Mesendoderm (in vitro differentiated cells): Measurements from ENCODE around the gene PCNX1.

Experiments used
- DNase-seq: peaks from one replicate; pipeline ENCODE4 v3.0.0; 2013
- H2AK5ac ChIP-seq: 2 replicates; pipeline ENCODE4 v1.6.1; 2013; ENCODE audit warnings: low read length, inconsistent platforms
- H2BK120ac ChIP-seq: 2 replicates; pipeline ENCODE4 v1.6.1; 2013; ENCODE audit warnings: low read depth, mild to moderate bottlenecking, low read length, moderate library complexity, mixed read lengths
- H2BK15ac ChIP-seq: replicated peaks from 2 replicates; pipeline ENCODE4 v1.6.1; 2013; ENCODE audit warnings: low read depth, mild to moderate bottlenecking, moderate library complexity
- H2BK5ac ChIP-seq: 2 replicates; pipeline ENCODE4 v1.6.1; 2013; ENCODE audit warnings: low read length, inconsistent platforms
- H3K18ac ChIP-seq: 2 replicates; pipeline ENCODE4 v1.6.1; 2013; ENCODE audit warnings: mild to moderate bottlenecking, low read length, mixed read lengths
- H3K23ac ChIP-seq: one replicate; pipeline ENCODE4 v1.6.1; 2013; ENCODE audit warnings: low read length
- H3K27ac ChIP-seq: 2 replicates; pipeline ENCODE4 v1.5.1; 2013; ENCODE audit warnings: low read depth, mild to moderate bottlenecking, inconsistent platforms, low read length, moderate library complexity
- H3K27me3 ChIP-seq: 2 replicates; pipeline ENCODE4 v1.6.1; 2013; ENCODE audit warnings: low read length, control low read depth, mild to moderate bottlenecking, inconsistent platforms; ENCODE audit not compliant: insufficient read depth, poor library complexity
- H3K36me3 ChIP-seq: 2 replicates; pipeline ENCODE4 v1.6.1; 2013; ENCODE audit warnings: low read length, inconsistent platforms; ENCODE audit not compliant: control insufficient read depth, insufficient read depth
- H3K4ac ChIP-seq: one replicate; pipeline ENCODE4 v1.6.1; 2013; ENCODE audit warnings: low read depth, mild to moderate bottlenecking, low read length, moderate library complexity
- H3K4me1 ChIP-seq: 2 replicates; pipeline ENCODE4 v1.6.1; 2013; ENCODE audit warnings: low read depth, low read length, inconsistent platforms; ENCODE audit not compliant: control insufficient read depth
- H3K4me2 ChIP-seq: 2 replicates; pipeline ENCODE4 v1.6.1; 2013; ENCODE audit warnings: low read length
- H3K4me3 ChIP-seq: 2 replicates; pipeline ENCODE4 v1.5.1; 2013; ENCODE audit warnings: mild to moderate bottlenecking, low read length
- H3K56ac ChIP-seq: one replicate; pipeline ENCODE4 v1.6.1; 2013; ENCODE audit warnings: low read length
- H3K79me1 ChIP-seq: 2 replicates; pipeline ENCODE4 v1.6.1; 2013; ENCODE audit warnings: low read length, inconsistent platforms
- H3K79me2 ChIP-seq: 2 replicates; pipeline ENCODE4 v1.6.1; 2013; ENCODE audit warnings: mild to moderate bottlenecking, low read length; ENCODE audit not compliant: control insufficient read depth, insufficient read depth
- H3K9ac ChIP-seq: 2 replicates; pipeline ENCODE4 v1.6.1; 2013; ENCODE audit warnings: low read length, inconsistent platforms
- H4K5ac ChIP-seq: one replicate; pipeline ENCODE4 v1.6.1; 2013; ENCODE audit warnings: low read length
- H4K8ac ChIP-seq: one replicate; pipeline ENCODE4 v1.6.1; 2013; ENCODE audit warnings: low read depth, mild to moderate bottlenecking, control low read depth, low read length, moderate library complexity
- WGBS: extraction: QIAGEN DNeasy Blood & Tissue Kit; methylation state at CpG from one replicate; pipeline ENCODE4 v1.1.7; 2013; ENCODE audit warnings: low lambda C conversion rate, missing lambda C conversion rate; ENCODE audit not compliant: insufficient coverage; ENCODE audit errors: extremely low coverage; 5-methylcytosine and 5-hydroxymethylcytosine counted together

PCNX1 gene

DNA sequence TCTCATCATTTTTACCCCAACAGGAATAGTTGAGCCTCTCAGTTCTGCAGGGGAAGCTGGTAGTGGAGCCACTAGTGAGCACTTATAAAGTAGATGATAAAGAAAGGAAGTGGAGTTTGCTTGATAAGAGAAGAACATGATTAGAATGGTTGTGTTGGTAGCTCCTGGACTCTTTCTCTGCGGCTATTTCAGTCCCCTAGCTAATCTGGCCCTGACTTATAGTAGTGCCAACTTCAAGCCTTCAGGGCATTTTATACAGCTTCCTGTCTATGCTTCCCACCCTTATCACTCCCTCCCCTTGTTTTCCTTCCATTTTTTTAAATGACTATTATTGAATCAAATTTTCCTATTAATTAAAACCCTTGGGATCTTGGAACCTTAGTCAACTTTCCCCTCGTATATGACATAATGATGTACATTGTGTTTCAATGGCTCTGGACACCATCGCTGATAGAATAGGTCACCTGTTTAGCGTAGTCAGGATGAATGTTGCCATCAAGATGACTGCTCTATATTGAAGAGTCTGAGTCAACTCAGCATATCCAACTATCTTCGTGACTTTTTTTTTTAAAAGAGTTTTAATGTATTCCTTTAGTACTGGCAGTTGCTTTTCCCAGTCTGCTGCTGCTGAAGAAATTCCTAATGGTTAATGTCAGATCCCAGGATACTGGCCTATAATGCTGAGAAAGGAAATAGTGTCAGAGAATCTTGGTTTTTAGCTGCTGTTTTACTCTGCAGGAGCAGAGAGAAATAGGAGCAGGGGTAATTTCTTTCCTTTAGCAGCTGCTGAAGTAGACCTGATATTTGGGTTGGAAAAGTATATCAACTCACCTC, 16.2 kb upstream of the PCNX1 start:
- Histone ChIP-seq H2AK5ac (no peak overlapping the region), H3K27me3 (no peaks in the 10 kb centered on the region), H3K9ac (no peak overlapping the region), H2BK15ac (no peak overlapping the region), H3K36me3 (no peaks in the 10 kb centered on the region), H3K18ac (no peak overlapping the region), H3K27ac (no peak overlapping the region), H3K79me1 (no peaks in the 10 kb centered on the region), H2BK5ac (no peak overlapping the region), H3K4ac (no peak overlapping the region), H3K79me2 (no peaks in the 10 kb centered on the region), H3K4me1 (no peaks in the 10 kb centered on the region), H2BK120ac (no peak overlapping the region), H4K8ac (no peak overlapping the region), H3K4me3 (no peak overlapping the region), H3K56ac (no peak overlapping the region), H3K23ac (no peak overlapping the region), H4K5ac (no peak overlapping the region), H3K4me2 (no peak overlapping the region)
- no peak for DNase-seq
- no CpG with 5 or more reads among the region's 5 CpGs for WGBS

DNA sequence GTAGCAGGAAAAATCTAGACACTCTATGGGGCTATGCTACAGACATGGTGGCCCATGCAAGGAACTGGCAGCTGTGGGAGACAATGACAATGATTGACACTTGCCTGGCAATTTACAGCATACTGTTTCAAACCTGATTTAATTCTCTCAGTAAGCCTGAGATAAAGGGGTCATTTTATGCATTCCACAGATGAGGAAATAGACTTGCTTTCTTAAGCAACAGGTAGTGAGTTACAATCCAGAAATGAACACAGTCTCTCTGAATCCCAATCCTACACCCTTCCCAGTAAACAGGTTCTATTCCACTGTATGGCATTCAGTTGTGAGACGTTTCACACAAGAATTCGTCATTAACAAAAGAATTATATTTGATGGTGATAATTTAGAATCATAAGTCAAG, 15.5 kb upstream of the PCNX1 start:
- Histone ChIP-seq H3K27me3 (no peaks in the 10 kb centered on the region), H4K8ac (no peak overlapping the region), H3K4me1 (no peaks in the 10 kb centered on the region), H3K36me3 (no peaks in the 10 kb centered on the region), H3K79me2 (no peaks in the 10 kb centered on the region), H3K4ac (no peak overlapping the region), H2BK5ac (no peak overlapping the region), H3K23ac (no peak overlapping the region), H4K5ac (no peak overlapping the region), H3K4me2 (no peak overlapping the region), H3K18ac (no peak overlapping the region), H3K27ac (no peak overlapping the region), H3K9ac (no peak overlapping the region), H2AK5ac (no peak overlapping the region), H2BK15ac (no peak overlapping the region), H3K56ac (no peak overlapping the region), H2BK120ac (no peak overlapping the region), H3K4me3 (no peak overlapping the region), H3K79me1 (no peaks in the 10 kb centered on the region)
- DNase-seq = no peak
- no CpG with 5 or more reads among the region's 2 CpGs for WGBS

DNA sequence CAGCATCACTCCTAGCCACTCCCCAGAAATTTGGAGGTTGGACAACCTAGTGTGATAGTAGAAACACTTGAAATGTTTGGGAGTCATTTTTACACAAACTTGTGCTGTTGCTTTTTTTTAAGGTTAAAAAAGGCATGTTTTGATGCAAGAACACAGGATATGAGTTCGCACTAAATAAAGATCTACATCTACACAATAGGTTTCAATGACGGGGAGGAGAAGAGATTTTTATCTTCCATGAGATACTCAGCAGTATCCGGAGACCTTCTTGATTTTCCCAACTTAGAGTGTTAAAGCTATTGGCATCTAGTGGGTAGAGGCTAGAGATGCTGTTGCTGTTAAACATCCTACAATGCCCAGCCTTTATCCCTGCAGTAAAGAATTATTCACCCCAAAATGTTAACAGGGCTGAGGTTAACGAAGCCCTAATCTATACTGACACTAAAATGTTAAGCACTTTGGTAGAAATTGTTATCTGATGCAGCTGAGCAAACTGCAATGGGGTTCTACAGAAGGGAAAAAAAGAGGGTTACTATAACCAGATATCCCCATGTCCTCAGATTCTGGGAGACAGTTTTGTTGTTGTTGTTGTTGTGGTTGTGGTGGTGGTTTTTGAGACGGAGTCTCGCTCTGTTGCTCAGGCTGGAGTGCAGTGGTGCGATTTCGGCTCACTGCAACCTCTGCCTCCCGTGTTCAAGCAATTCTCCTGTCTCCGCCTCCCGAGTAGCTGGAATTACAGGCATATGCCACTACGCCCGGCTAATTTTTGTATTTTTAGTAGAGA, 14.0 kb upstream of the PCNX1 start:
- Histone ChIP-seq H3K27me3 (no peaks in the 10 kb centered on the region), H4K5ac (no peak overlapping the region)

DNA sequence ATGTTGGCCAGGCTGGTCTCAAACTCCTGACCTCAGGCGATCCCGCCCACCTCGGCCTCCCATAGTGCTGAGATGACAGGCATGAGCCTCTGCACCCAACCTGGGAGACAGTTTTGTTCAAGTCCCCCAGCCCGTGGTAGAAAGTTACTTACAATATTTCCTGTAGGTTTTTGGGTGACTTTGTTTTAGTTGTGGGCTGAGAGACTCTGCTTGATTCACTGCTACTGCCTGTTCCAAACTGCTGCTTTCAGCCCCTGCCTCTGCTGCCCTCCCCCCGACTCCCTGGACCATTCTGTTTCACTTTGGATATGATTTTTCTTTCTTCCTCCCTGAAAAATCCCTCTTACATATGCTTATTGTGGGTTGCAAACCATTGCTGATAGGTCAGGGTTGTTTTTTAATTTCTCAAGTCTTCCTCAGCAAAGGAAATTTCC, 13.4 kb upstream of the PCNX1 start:
- no peaks in the 10 kb centered on the region for H3K79me1 ChIP-seq
- H3K79me2 ChIP-seq = no peaks in the 10 kb centered on the region
- no peak overlapping the region for H3K56ac ChIP-seq
- H3K4ac ChIP-seq = no peak overlapping the region
- H3K27me3 ChIP-seq = no peaks in the 10 kb centered on the region
- no CpG with 5 or more reads among the region's 5 CpGs for WGBS
- H2BK15ac ChIP-seq = no peak overlapping the region
- no peak overlapping the region for H3K9ac ChIP-seq
- H4K8ac ChIP-seq = no peak overlapping the region
- no peak overlapping the region for H4K5ac ChIP-seq
- H2AK5ac ChIP-seq = no peak overlapping the region
- no peaks in the 10 kb centered on the region for H3K4me1 ChIP-seq
- DNase-seq = no peak
- H3K4me2 ChIP-seq = no peak overlapping the region
- H3K36me3 ChIP-seq = no peaks in the 10 kb centered on the region
- no peak overlapping the region for H3K4me3 ChIP-seq
- H2BK5ac ChIP-seq = no peak overlapping the region
- no peak overlapping the region for H3K23ac ChIP-seq
- H3K18ac ChIP-seq = no peak overlapping the region
- H2BK120ac ChIP-seq = no peak overlapping the region
- H3K27ac ChIP-seq = no peak overlapping the region

More for the DNA sequence above, 14.0 kb upstream of the PCNX1 start:
- no peak overlapping the region for H3K4ac ChIP-seq
- H3K36me3 ChIP-seq = no peaks in the 10 kb centered on the region
- no peak overlapping the region for H3K9ac ChIP-seq
- H3K27ac ChIP-seq = no peak overlapping the region
- H3K79me2 ChIP-seq = no peaks in the 10 kb centered on the region
- no peak overlapping the region for H3K4me2 ChIP-seq
- H3K79me1 ChIP-seq = no peaks in the 10 kb centered on the region
- H4K8ac ChIP-seq = no peak overlapping the region
- no peak overlapping the region for H2BK5ac ChIP-seq
- no peak overlapping the region for H2BK15ac ChIP-seq
- no peaks in the 10 kb centered on the region for H3K4me1 ChIP-seq
- no peak overlapping the region for H2BK120ac ChIP-seq
- no peak for DNase-seq
- H3K23ac ChIP-seq = no peak overlapping the region
- no peak overlapping the region for H3K4me3 ChIP-seq
- no CpG with 5 or more reads among the region's 13 CpGs for WGBS
- no peak overlapping the region for H2AK5ac ChIP-seq
- H3K56ac ChIP-seq = no peak overlapping the region
- no peak overlapping the region for H3K18ac ChIP-seq

DNA sequence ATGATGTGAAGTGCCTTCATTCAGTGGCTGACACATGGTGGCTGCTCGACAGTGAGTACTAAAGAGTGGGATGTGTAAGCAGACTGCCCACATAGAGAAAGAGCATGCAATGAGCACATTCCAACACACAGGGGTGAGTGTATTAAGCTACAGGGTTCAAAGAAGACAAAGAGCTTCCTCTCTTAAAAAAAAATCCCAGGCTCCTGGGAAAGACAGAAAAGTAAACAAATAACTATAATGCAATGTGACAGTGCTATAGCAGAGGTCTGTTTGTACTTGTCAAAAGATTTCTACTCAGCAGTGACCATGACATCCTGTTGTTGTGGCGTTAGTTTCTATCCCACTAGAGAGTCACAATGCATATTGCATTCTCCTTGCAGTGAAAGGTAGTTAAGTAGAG, 12.4 kb upstream of the PCNX1 start:
- no peak overlapping the region for H3K4ac ChIP-seq
- no peak overlapping the region for H2AK5ac ChIP-seq
- no peaks in the 10 kb centered on the region for H3K36me3 ChIP-seq
- H2BK15ac ChIP-seq = no peak overlapping the region
- H3K18ac ChIP-seq = no peak overlapping the region
- H3K79me1 ChIP-seq = no peaks in the 10 kb centered on the region
- no CpG with 5 or more reads among the region's 2 CpGs for WGBS
- H3K27me3 ChIP-seq = no peaks in the 10 kb centered on the region
- H3K9ac ChIP-seq = no peak overlapping the region
- no peak overlapping the region for H3K23ac ChIP-seq
- H2BK120ac ChIP-seq = no peak overlapping the region
- no peak overlapping the region for H3K56ac ChIP-seq
- H2BK5ac ChIP-seq = no peak overlapping the region
- no peak for DNase-seq
- H3K4me1 ChIP-seq = no peaks in the 10 kb centered on the region
- no peak overlapping the region for H3K27ac ChIP-seq
- no peak overlapping the region for H4K5ac ChIP-seq
- no peak overlapping the region for H3K4me3 ChIP-seq
- H3K4me2 ChIP-seq = no peak overlapping the region
- H4K8ac ChIP-seq = no peak overlapping the region
- no peaks in the 10 kb centered on the region for H3K79me2 ChIP-seq
